HCT116 (cell line): ENCODE results near the gene ISYNA1. TPM values are rescaled to one million over a fixed set of nuclear protein-coding genes. Genes with fewer than 3 reads are reported as not detected.

Experiments
- ATAC-seq: fragments of 200-7000 bp; cut with Tn5 transposase; 2 replicates; pipeline ENCODE4 v1.9.1; 2020; ENCODE audit warnings: mild to moderate bottlenecking, moderate library complexity
- BruUV-seq: library from RNA; stranded (reverse); fragments of 400-500 nt; replicated peaks from 2 replicates; lab custom pipeline; 2021; lab: Mats Ljungman, UMichigan
- CTCF ChIA-PET: fragments of 300-600 bp; sonication (Branson Sonifier 250); formaldehyde crosslinking; loops from one replicate; lab custom pipeline; 2021; ENCODE audit warnings: antibody characterized with exemption; lab: Charles Lee
- POLR2A ChIA-PET: fragments of 300-600, 350-600 bp; sonication (Branson Sonifier 250); formaldehyde crosslinking; loops from one replicate; lab custom pipeline; 2021; ENCODE audit warnings: antibody characterized with exemption; lab: Charles Lee
- RAD21 ChIA-PET, 2 experiments: fragments of 300-600 bp; sonication (Branson Sonifier 250); formaldehyde crosslinking; loops; one replicate each; lab custom pipeline; 2023; ENCODE audit warnings: low total read pairs in 2 of 2; ENCODE audit not compliant: uncharacterized antibody in 2 of 2, unreplicated experiment in 2 of 2, low non-redundant PET in 1 of 2; lab: Charles Lee
- DNase-seq: peaks from one replicate; pipeline ENCODE4 v3.0.0-alpha.2; 2010; ENCODE audit warnings: low read depth, low spot score
- H2AFZ ChIP-seq: fragments of 200-600 bp; shearing (Covaris generic), sonication (generic); 2 replicates; pipeline ENCODE4 v1.6.1; 2017; ENCODE audit warnings: low read depth, mixed run types, mixed read lengths, antibody characterized with exemption, low read length; ENCODE audit not compliant: poor library complexity, severe bottlenecking
- H3K27ac ChIP-seq: 2 replicates; pipeline ENCODE4 v1.5.1; 2012; ENCODE audit warnings: low read depth, low read length
- H3K27me3 ChIP-seq: fragments of 200-600 bp; sonication (generic); 2 replicates; pipeline ENCODE4 v1.6.1; 2016; ENCODE audit warnings: mixed run types, low read length, mixed read lengths; ENCODE audit not compliant: insufficient read depth
- H3K36me3 ChIP-seq, 2 experiments: fragments of 200-500 bp in 1 of 2; fragments of 200-600 bp in 1 of 2; sonication (Bioruptor generic) in 1 of 2; sonication (generic) in 1 of 2; 2 replicates each; pipeline versions ENCODE4 v1.5.1 to v1.6.1; 2014 to 2016; ENCODE audit warnings: low read length in 2 of 2, inconsistent platforms in 1 of 2, mixed read lengths in 1 of 2, mixed run types in 1 of 2; ENCODE audit not compliant: insufficient read depth in 2 of 2, control insufficient read depth in 1 of 2
- H3K4me1 ChIP-seq, 2 experiments: fragments of 200-600 bp in 1 of 2; sonication (generic) in 1 of 2; 2 replicates each; pipeline versions ENCODE4 v1.5.1 to v1.6.1; 2012 to 2017; ENCODE audit warnings: low read length in 2 of 2, inconsistent platforms in 1 of 2, mild to moderate bottlenecking in 1 of 2, mixed read lengths in 1 of 2, mixed run types in 1 of 2, moderate library complexity in 1 of 2; ENCODE audit not compliant: insufficient read depth in 2 of 2, control insufficient read depth in 1 of 2
- H3K4me2 ChIP-seq: fragments of 200-600 bp; sonication (generic); 2 replicates; pipeline ENCODE4 v1.6.1; 2017; ENCODE audit warnings: mixed run types, low read length, mixed read lengths
- H3K4me3 ChIP-seq, 2 experiments: fragments of 200-600 bp in 1 of 2; sonication (generic) in 1 of 2; replicated peaks in 1 of 2; 2 replicates each; pipeline ENCODE4 v1.5.1; 2011 to 2016; ENCODE audit warnings: low read length in 2 of 2, control low read depth in 1 of 2, low read depth in 1 of 2, mild to moderate bottlenecking in 1 of 2, mixed read lengths in 1 of 2, mixed run types in 1 of 2
- H3K79me2 ChIP-seq: fragments of 200-600 bp; sonication (generic); 2 replicates; pipeline ENCODE4 v1.6.1; 2017; ENCODE audit warnings: mild to moderate bottlenecking, mixed run types, low read length, moderate library complexity, mixed read lengths; ENCODE audit not compliant: insufficient read depth
- H3K9ac ChIP-seq: fragments of 200-600 bp; sonication (generic); 2 replicates; pipeline ENCODE4 v1.6.1; 2016; ENCODE audit warnings: low read length, mixed read lengths
- H3K9me2 ChIP-seq: fragments of 200-600 bp; sonication (generic), shearing (Covaris generic); 2 replicates; pipeline ENCODE4 v1.6.1; 2017; ENCODE audit warnings: mixed run types, mild to moderate bottlenecking, moderate library complexity; ENCODE audit not compliant: insufficient read depth
- H3K9me3 ChIP-seq, 2 experiments: fragments of 200-500 bp in 1 of 2; fragments of 200-600 bp in 1 of 2; sonication (Bioruptor generic) in 1 of 2; sonication (generic) in 1 of 2; 2 replicates each; pipeline ENCODE4 v1.6.1; 2014 to 2017; ENCODE audit warnings: low read length in 2 of 2, mixed read lengths in 2 of 2, inconsistent platforms in 1 of 2, low read depth in 1 of 2, mild to moderate bottlenecking in 1 of 2, mixed run types in 1 of 2, moderate library complexity in 1 of 2; ENCODE audit not compliant: control insufficient read depth in 1 of 2, insufficient read depth in 1 of 2
- H4K20me1 ChIP-seq: fragments of 200-600 bp; sonication (generic), shearing (Covaris generic); 2 replicates; pipeline ENCODE4 v1.6.1; 2017; ENCODE audit warnings: mixed run types, mild to moderate bottlenecking, moderate library complexity; ENCODE audit not compliant: insufficient read depth
- ELF1 ChIP-seq: IDR thresholded peaks from 2 replicates; pipeline ENCODE4 v1.6.1; 2012; ENCODE audit warnings: low read depth, borderline replicate concordance
- EZH2 ChIP-seq: fragments of 200-600 bp; sonication (generic); IDR thresholded peaks from 2 replicates; pipeline ENCODE4 v1.6.1; 2017; ENCODE audit warnings: antibody characterized with exemption, mixed run types
- EZH2phosphoT487 ChIP-seq: fragments of 200-600 bp; IDR thresholded peaks from 2 replicates; pipeline ENCODE4 v1.6.1; 2018; ENCODE audit warnings: antibody characterized with exemption, borderline replicate concordance
- FOSL1 ChIP-seq: IDR thresholded peaks from 2 replicates; pipeline ENCODE4 v1.6.1; 2012; ENCODE audit warnings: low read depth
- POLR2A ChIP-seq: IDR thresholded peaks from 2 replicates; pipeline ENCODE4 v1.7.0; 2011; ENCODE audit warnings: borderline replicate concordance; ENCODE audit not compliant: insufficient read depth, insufficient read length; ENCODE audit errors: extremely low read depth
- POLR2AphosphoS5 ChIP-seq: IDR thresholded peaks from 2 replicates; pipeline ENCODE4 v1.6.1; 2011; ENCODE audit warnings: mild to moderate bottlenecking, low read depth, low read length, moderate library complexity
- SRF ChIP-seq: IDR thresholded peaks from 2 replicates; pipeline ENCODE4 v1.6.1; 2012; ENCODE audit warnings: low read depth
- intact Hi-C: fragments of 100-400 bp; cut with micrococcal nuclease; formaldehyde crosslinking; loops from 2 replicates; pipeline ENCODE4 v1.10.0; 2022
- total RNA-seq: library from RNA; stranded (reverse); gene quantifications from one replicate; pipeline ENCODE4 v1.2.1, GENCODE V29; 2021; ENCODE audit not compliant: unreplicated experiment
- TF ChIP-seq, protein P1 (sequence below): IDR thresholded peaks from 2 replicates; pipeline ENCODE4 v1.6.1; 2012; ENCODE audit warnings: low read depth
- TF ChIP-seq, protein P2 (sequence below): IDR thresholded peaks from 2 replicates; pipeline ENCODE4 v1.6.1; 2012
- TF ChIP-seq, protein P3 (sequence below): IDR thresholded peaks from 2 replicates; pipeline ENCODE4 v1.6.1; 2012
- TF ChIP-seq, protein P4 (sequence below), 3 experiments: fragments of 200-600 bp in 1 of 3; sonication (generic) in 1 of 3; IDR thresholded peaks in 2 of 3; conservative IDR thresholded peaks in 1 of 3; 2 replicates each; pipeline ENCODE4 v1.5.1; 2012 to 2017; ENCODE audit warnings: low read depth in 2 of 3, low read length in 2 of 3, antibody characterized with exemption in 1 of 3, borderline replicate concordance in 1 of 3, control low read depth in 1 of 3, mild to moderate bottlenecking in 1 of 3, mixed read lengths in 1 of 3, mixed run types in 1 of 3, moderate library complexity in 1 of 3; ENCODE audit not compliant: insufficient read depth in 1 of 3

The ISYNA1 gene
- total RNA-seq, 1 experiment from 2014 or later: 365 TPM

DNA sequence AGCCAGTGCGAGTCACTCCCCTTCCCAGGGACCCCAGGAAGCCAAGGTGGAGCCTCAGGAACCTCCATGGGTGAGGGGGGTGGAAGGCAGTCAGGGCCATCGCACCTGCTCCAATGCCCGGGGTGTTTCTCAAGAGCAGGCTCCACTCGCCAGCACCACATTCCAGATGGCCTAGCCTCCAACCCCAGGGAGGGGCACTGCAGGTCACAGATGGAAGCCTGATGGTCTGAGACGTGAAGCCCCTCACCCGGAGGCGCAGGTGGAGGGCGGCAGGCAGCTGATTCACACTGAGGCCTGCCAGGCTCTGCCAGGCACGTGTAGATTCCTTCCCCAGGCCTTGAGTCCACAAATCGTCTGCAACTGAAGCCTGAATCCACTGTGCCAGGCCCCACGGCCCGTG is 23.0 kb upstream of the ISYNA1 start:
- H3K36me3 ChIP-seq: peaks cover 12 to 20% of the 10 kb centered on the region in 2 experiments; a peak in 3 of 4 replicates
- TF ChIP-seq, protein P1, sequence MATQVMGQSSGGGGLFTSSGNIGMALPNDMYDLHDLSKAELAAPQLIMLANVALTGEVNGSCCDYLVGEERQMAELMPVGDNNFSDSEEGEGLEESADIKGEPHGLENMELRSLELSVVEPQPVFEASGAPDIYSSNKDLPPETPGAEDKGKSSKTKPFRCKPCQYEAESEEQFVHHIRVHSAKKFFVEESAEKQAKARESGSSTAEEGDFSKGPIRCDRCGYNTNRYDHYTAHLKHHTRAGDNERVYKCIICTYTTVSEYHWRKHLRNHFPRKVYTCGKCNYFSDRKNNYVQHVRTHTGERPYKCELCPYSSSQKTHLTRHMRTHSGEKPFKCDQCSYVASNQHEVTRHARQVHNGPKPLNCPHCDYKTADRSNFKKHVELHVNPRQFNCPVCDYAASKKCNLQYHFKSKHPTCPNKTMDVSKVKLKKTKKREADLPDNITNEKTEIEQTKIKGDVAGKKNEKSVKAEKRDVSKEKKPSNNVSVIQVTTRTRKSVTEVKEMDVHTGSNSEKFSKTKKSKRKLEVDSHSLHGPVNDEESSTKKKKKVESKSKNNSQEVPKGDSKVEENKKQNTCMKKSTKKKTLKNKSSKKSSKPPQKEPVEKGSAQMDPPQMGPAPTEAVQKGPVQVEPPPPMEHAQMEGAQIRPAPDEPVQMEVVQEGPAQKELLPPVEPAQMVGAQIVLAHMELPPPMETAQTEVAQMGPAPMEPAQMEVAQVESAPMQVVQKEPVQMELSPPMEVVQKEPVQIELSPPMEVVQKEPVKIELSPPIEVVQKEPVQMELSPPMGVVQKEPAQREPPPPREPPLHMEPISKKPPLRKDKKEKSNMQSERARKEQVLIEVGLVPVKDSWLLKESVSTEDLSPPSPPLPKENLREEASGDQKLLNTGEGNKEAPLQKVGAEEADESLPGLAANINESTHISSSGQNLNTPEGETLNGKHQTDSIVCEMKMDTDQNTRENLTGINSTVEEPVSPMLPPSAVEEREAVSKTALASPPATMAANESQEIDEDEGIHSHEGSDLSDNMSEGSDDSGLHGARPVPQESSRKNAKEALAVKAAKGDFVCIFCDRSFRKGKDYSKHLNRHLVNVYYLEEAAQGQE: no peak
- TF ChIP-seq, protein P2, sequence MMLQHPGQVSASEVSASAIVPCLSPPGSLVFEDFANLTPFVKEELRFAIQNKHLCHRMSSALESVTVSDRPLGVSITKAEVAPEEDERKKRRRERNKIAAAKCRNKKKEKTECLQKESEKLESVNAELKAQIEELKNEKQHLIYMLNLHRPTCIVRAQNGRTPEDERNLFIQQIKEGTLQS: no peak
- TF ChIP-seq EZH2phosphoT487 (no peak), FOSL1 (no peak), POLR2AphosphoS5 (no peak), SRF (no peak), EZH2 (no peak), POLR2A (no peak), ELF1 (no peak)
- TF ChIP-seq, protein P3, sequence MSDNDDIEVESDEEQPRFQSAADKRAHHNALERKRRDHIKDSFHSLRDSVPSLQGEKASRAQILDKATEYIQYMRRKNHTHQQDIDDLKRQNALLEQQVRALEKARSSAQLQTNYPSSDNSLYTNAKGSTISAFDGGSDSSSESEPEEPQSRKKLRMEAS: no peak
- TF ChIP-seq, protein P4, sequence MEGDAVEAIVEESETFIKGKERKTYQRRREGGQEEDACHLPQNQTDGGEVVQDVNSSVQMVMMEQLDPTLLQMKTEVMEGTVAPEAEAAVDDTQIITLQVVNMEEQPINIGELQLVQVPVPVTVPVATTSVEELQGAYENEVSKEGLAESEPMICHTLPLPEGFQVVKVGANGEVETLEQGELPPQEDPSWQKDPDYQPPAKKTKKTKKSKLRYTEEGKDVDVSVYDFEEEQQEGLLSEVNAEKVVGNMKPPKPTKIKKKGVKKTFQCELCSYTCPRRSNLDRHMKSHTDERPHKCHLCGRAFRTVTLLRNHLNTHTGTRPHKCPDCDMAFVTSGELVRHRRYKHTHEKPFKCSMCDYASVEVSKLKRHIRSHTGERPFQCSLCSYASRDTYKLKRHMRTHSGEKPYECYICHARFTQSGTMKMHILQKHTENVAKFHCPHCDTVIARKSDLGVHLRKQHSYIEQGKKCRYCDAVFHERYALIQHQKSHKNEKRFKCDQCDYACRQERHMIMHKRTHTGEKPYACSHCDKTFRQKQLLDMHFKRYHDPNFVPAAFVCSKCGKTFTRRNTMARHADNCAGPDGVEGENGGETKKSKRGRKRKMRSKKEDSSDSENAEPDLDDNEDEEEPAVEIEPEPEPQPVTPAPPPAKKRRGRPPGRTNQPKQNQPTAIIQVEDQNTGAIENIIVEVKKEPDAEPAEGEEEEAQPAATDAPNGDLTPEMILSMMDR (IDR thresholded peaks at IDR 0.05 in 2 of 3, conservative IDR thresholded peaks at IDR 0.05 in 1 of 3; ENCODE audit: borderline replicate concordance in 1 of 3, insufficient read depth in 1 of 3, low read depth in 2 of 3, low read length in 2 of 3): no peak
- TF ChIP-seq, all 23 proteins: peak for 0
- no peak overlapping the region for H3K9ac ChIP-seq
- ATAC-seq (no peak), DNase-seq (no peak)
- no peaks in the 10 kb centered on the region for H3K79me2 ChIP-seq
- POLR2A ChIA-PET: no interaction called here
- RAD21 ChIA-PET: no interaction called here
- no peaks in the 10 kb centered on the region for H3K9me3 ChIP-seq
- H3K4me3 ChIP-seq: no peak overlapping the region
- no TSS peak for BruUV-seq
- H3K27ac ChIP-seq: no peak overlapping the region
- H3K9me2 ChIP-seq: no peaks in the 10 kb centered on the region
- no peak overlapping the region for H3K4me2 ChIP-seq
- H3K4me1 ChIP-seq: peaks cover 10 to 11% of the 10 kb centered on the region in 2 experiments
- no peaks in the 10 kb centered on the region for H4K20me1 ChIP-seq
- no peak overlapping the region for H2AFZ ChIP-seq
- H3K27me3 ChIP-seq: no peaks in the 10 kb centered on the region
- intact Hi-C loops: no loop called here
- CTCF ChIA-PET: interaction anchor here (1.0 to 1.4 kb wide), 2 partner anchors 12 to 38 kb away, joined by 3 read pairs; no protein-coding TSS in a partner anchor
